ENCODE data around the gene ST6GAL2.

Gene ST6GAL2

DNA sequence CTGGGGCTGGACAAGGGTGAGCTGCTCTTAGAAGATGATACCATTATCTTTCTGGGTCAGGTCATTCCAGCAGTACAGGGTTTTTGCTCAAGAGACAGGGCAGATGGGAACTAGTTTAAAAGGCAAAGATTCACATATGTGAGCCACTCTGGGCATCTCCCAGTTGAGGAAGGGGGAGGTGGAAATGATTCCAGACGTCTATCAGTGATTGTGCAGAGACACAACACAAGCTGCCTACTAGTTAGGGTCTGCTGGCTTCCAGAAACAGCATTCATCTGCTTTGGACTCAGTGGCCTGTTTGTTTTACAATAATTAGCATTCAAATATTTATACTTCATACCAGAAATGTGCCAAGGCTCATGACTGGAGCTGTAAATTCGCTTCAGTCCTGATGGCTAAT lies 32.3 kb downstream of the ST6GAL2 start:
- no peak overlapping the region for H3K4me3 ChIP-seq (ENCODE audit: low read depth, low read length)
- POLR2A ChIA-PET = no interaction called here
- TF ChIP-seq HOXA7 (CRISPR knock-in tag; IDR thresholded peaks at IDR 0.05; ENCODE audit: borderline replicate concordance) (no peak), ZNF157 (tag by site-specific recombination; IDR thresholded peaks at IDR 0.05) (no peak)
- TF ChIP-seq, protein P1, sequence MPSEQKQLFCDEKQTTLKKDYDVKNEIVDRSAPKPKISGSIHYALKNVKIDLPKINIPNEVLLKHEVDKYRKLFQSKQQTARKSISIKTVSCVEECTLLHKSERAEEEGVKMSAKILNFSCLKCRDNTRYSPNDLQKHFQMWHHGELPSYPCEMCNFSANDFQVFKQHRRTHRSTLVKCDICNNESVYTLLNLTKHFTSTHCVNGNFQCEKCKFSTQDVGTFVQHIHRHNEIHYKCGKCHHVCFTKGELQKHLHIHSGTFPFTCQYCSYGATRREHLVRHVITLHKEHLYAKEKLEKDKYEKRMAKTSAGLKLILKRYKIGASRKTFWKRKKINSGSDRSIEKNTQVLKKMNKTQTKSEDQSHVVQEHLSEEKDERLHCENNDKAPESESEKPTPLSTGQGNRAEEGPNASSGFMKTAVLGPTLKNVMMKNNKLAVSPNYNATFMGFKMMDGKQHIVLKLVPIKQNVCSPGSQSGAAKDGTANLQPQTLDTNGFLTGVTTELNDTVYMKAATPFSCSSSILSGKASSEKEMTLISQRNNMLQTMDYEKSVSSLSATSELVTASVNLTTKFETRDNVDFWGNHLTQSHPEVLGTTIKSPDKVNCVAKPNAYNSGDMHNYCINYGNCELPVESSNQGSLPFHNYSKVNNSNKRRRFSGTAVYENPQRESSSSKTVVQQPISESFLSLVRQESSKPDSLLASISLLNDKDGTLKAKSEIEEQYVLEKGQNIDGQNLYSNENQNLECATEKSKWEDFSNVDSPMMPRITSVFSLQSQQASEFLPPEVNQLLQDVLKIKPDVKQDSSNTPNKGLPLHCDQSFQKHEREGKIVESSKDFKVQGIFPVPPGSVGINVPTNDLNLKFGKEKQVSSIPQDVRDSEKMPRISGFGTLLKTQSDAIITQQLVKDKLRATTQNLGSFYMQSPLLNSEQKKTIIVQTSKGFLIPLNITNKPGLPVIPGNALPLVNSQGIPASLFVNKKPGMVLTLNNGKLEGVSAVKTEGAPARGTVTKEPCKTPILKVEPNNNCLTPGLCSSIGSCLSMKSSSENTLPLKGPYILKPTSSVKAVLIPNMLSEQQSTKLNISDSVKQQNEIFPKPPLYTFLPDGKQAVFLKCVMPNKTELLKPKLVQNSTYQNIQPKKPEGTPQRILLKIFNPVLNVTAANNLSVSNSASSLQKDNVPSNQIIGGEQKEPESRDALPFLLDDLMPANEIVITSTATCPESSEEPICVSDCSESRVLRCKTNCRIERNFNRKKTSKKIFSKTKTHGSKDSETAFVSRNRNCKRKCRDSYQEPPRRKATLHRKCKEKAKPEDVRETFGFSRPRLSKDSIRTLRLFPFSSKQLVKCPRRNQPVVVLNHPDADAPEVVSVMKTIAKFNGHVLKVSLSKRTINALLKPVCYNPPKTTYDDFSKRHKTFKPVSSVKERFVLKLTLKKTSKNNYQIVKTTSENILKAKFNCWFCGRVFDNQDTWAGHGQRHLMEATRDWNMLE (tag by site-specific recombination; conservative IDR thresholded peaks at IDR 0.05; ENCODE audit: low read depth) = no peak
- H3K27ac ChIP-seq (ENCODE audit: extremely low read depth, low read depth, low read length) = no peak overlapping the region
- H3K4me1 ChIP-seq (ENCODE audit: control insufficient read depth, insufficient read depth, low read length) = no peaks in the 10 kb centered on the region
- no peaks in the 10 kb centered on the region for H3K36me3 ChIP-seq (ENCODE audit: control insufficient read depth in 2 of 2, insufficient read depth in 1 of 2, low read length in 2 of 2)
- CTCF ChIA-PET = interaction anchor here (1.8 kb wide), 1 partner anchor 9 kb away, joined by 4 read pairs; no protein-coding TSS in a partner anchor
- no peaks in the 10 kb centered on the region for H3K9me3 ChIP-seq (ENCODE audit: control insufficient read depth, insufficient read depth, low read depth, low read length)

- Histone ChIP-seq H3K36me3 (ENCODE audit: control insufficient read depth in 2 of 2, insufficient read depth in 1 of 2, low read length in 2 of 2) (no peaks in the 10 kb centered on the region), H3K9me3 (ENCODE audit: control insufficient read depth, insufficient read depth, low read depth, low read length) (no peaks in the 10 kb centered on the region), H3K4me1 (ENCODE audit: control insufficient read depth, insufficient read depth, low read length) (no peaks in the 10 kb centered on the region), H3K4me3 (ENCODE audit: low read depth, low read length) (no peak overlapping the region), H3K27ac (ENCODE audit: extremely low read depth, low read depth, low read length) (no peak overlapping the region)
- ChIA-PET CTCF (interaction anchor here (0.6 kb wide), 1 partner anchor 623 kb away, joined by 3 read pairs; no protein-coding TSS in a partner anchor), POLR2A (no interaction called here)
- TF ChIP-seq, protein P2, sequence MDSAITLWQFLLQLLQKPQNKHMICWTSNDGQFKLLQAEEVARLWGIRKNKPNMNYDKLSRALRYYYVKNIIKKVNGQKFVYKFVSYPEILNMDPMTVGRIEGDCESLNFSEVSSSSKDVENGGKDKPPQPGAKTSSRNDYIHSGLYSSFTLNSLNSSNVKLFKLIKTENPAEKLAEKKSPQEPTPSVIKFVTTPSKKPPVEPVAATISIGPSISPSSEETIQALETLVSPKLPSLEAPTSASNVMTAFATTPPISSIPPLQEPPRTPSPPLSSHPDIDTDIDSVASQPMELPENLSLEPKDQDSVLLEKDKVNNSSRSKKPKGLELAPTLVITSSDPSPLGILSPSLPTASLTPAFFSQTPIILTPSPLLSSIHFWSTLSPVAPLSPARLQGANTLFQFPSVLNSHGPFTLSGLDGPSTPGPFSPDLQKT (IDR thresholded peaks at IDR 0.05; ENCODE audit: borderline replicate concordance, low read depth, low read length) = no peak
- TF ChIP-seq ZNF521 (tag by site-specific recombination; IDR thresholded peaks at IDR 0.05) (no peak), ZNF473 (tag by site-specific recombination; IDR thresholded peaks at IDR 0.05) (no peak), ZBTB8A (tag by site-specific recombination; IDR thresholded peaks at IDR 0.05) (no peak), SP3 (tag by site-specific recombination; IDR thresholded peaks at IDR 0.05) (no peak), ZNF416 (tag by site-specific recombination; IDR thresholded peaks at IDR 0.05) (no peak), ZNF266 (tag by site-specific recombination; IDR thresholded peaks at IDR 0.05; ENCODE audit: low read depth) (no peak), ZSCAN23 (tag by site-specific recombination; IDR thresholded peaks at IDR 0.05) (no peak), SP2 (tag by site-specific recombination; IDR thresholded peaks at IDR 0.05) (no peak)
Measured at GRCh38 chr2:106851881-106852501, 34.0 kb downstream of the ST6GAL2 start.

- Histone ChIP-seq H3K9me3 (ENCODE audit: control insufficient read depth, insufficient read depth, low read depth, low read length) (no peaks in the 10 kb centered on the region), H3K4me3 (ENCODE audit: low read depth, low read length) (no peak overlapping the region), H3K27ac (ENCODE audit: extremely low read depth, low read depth, low read length) (no peak overlapping the region), H3K4me1 (ENCODE audit: control insufficient read depth, insufficient read depth, low read length) (no peaks in the 10 kb centered on the region), H3K36me3 (ENCODE audit: control insufficient read depth in 2 of 2, insufficient read depth in 1 of 2, low read length in 2 of 2) (no peaks in the 10 kb centered on the region)
- ChIA-PET CTCF (interaction anchor here (0.6 kb wide), 1 partner anchor 624 kb away, joined by 3 read pairs; no protein-coding TSS in a partner anchor), POLR2A (no interaction called here)
- TF ChIP-seq ZNF530 (tag by site-specific recombination; IDR thresholded peaks at IDR 0.05; ENCODE audit: low read depth) (no peak), ZBTB8A (tag by site-specific recombination; IDR thresholded peaks at IDR 0.05) (no peak), ZNF707 (tag by site-specific recombination; IDR thresholded peaks at IDR 0.05) (no peak), HIC1 (tag by site-specific recombination; IDR thresholded peaks at IDR 0.05) (no peak), EGR2 (tag by site-specific recombination; IDR thresholded peaks at IDR 0.05; ENCODE audit: low read depth) (no peak), ZNF654 (tag by site-specific recombination; IDR thresholded peaks at IDR 0.05; ENCODE audit: low read depth) (no peak), OSR2 (tag by site-specific recombination; IDR thresholded peaks at IDR 0.05) (no peak), ZNF76 (tag by site-specific recombination; IDR thresholded peaks at IDR 0.05; ENCODE audit: borderline replicate concordance, low read depth) (no peak)
- TF ChIP-seq, protein P3, sequence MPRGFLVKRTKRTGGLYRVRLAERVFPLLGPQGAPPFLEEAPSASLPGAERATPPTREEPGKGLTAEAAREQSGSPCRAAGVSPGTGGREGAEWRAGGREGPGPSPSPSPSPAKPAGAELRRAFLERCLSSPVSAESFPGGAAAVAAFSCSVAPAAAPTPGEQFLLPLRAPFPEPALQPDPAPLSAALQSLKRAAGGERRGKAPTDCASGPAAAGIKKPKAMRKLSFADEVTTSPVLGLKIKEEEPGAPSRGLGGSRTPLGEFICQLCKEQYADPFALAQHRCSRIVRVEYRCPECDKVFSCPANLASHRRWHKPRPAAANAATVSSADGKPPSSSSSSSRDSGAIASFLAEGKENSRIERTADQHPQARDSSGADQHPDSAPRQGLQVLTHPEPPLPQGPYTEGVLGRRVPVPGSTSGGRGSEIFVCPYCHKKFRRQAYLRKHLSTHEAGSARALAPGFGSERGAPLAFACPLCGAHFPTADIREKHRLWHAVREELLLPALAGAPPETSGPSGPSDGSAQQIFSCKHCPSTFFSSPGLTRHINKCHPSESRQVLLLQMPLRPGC (tag by site-specific recombination; IDR thresholded peaks at IDR 0.05) = no peak
Measured at GRCh38 chr2:106851087-106851874, 34.7 kb downstream of the ST6GAL2 start.
